ENCODE results near the gene PFKP.
"Not testable (repeated sequence)": the region's sequence is repeated elsewhere in the genome, so short reads cannot be mapped to it uniquely, and the experiment has no call there.

Gene PFKP

GRCh38 chr10:3163879-3164278 lies 96.5 kb downstream of the PFKP start:
- no peak for DNase-seq

- DNase-seq = no peak
Measured at GRCh38 chr10:3165196-3165595, 97.8 kb downstream of the PFKP start.

GRCh38 chr10:3166496-3167290 lies 99.3 kb downstream of the PFKP start:
- DNase-seq = no peak

GRCh38 chr10:3167611-3168330 lies 100.4 kb downstream of the PFKP start:
- DNase-seq = no peak

GRCh38 chr10:3169271-3169670 lies 101.9 kb downstream of the PFKP start:
- DNase-seq = no peak

- no peak for DNase-seq
Measured at GRCh38 chr10:3169673-3170072, 102.3 kb downstream of the PFKP start.

- not testable (repeated sequence) for DNase-seq
Measured at GRCh38 chr10:3171488-3171887, 104.1 kb downstream of the PFKP start.

- DNase-seq = peak; percentile 9
Measured at GRCh38 chr10:3172081-3172445, 104.7 kb downstream of the PFKP start.

GRCh38 chr10:3172446-3173170 lies 105.3 kb downstream of the PFKP start, which contains the start of gene PITRM1:
TSS of gene PITRM1 (minus strand) at chr10:3172782. CDS start at chr10:3172772, 10 bp downstream.
- DNase-seq = peak; percentile 94

GRCh38 chr10:3173171-3173878 lies 106.0 kb downstream of the PFKP start:
- DNase-seq = no peak

- DNase-seq = no peak
Measured at GRCh38 chr10:3178042-3178441, 110.7 kb downstream of the PFKP start.

GRCh38 chr10:3179174-3179573 lies 111.8 kb downstream of the PFKP start:
- no peak for DNase-seq

GRCh38 chr10:3180355-3181025 lies 113.1 kb downstream of the PFKP start:
- DNase-seq = no peak

- no peak for DNase-seq
Measured at GRCh38 chr10:3185386-3185785, 118.0 kb downstream of the PFKP start.

GRCh38 chr10:3186368-3186767 lies 119.0 kb downstream of the PFKP start:
- no peak for DNase-seq

Measured in NCI-H2227 treated with DMSO at 0.1 percent for 48 hours (cell line).